H9 (cell line): Measurements from ENCODE around the gene ENHO. TPM values are rescaled to one million over a fixed set of nuclear protein-coding genes. Genes with fewer than 3 reads are reported as not detected.

Experiments
- DNase-seq: peaks from one replicate; pipeline ENCODE4 v3.0.0-alpha.2; 2017
- H2AFZ ChIP-seq: one replicate; pipeline ENCODE4 v1.6.1; 2013; ENCODE audit warnings: mild to moderate bottlenecking, low read length, control low read depth, moderate library complexity
- H2AK5ac ChIP-seq: 2 replicates; pipeline ENCODE4 v1.6.1; 2013; ENCODE audit warnings: low read length, control low read depth, mixed read lengths; ENCODE audit not compliant: insufficient read length
- H2BK120ac ChIP-seq: one replicate; pipeline ENCODE4 v1.6.1; 2013; ENCODE audit warnings: low read depth, mild to moderate bottlenecking, low read length, control low read depth, inconsistent platforms; ENCODE audit not compliant: poor library complexity, severe bottlenecking
- H2BK12ac ChIP-seq: 2 replicates; pipeline ENCODE4 v1.6.1; 2013; ENCODE audit warnings: low read length, control low read depth, mixed read lengths, low read depth; ENCODE audit not compliant: insufficient read length
- H2BK15ac ChIP-seq: 2 replicates; pipeline ENCODE4 v1.6.1; 2013; ENCODE audit warnings: low read depth, low read length, control low read depth
- H2BK20ac ChIP-seq: one replicate; pipeline ENCODE4 v1.6.1; 2013; ENCODE audit warnings: low read depth, mild to moderate bottlenecking, low read length, control low read depth, inconsistent platforms; ENCODE audit not compliant: poor library complexity, severe bottlenecking
- H2BK5ac ChIP-seq: 2 replicates; pipeline ENCODE4 v1.6.1; 2013; ENCODE audit warnings: low read length, control low read depth, mixed read lengths; ENCODE audit not compliant: insufficient read length
- H3K14ac ChIP-seq: 2 replicates; pipeline ENCODE4 v1.6.1; 2013; ENCODE audit warnings: low read length, control low read depth; ENCODE audit not compliant: insufficient read depth
- H3K18ac ChIP-seq: 2 replicates; pipeline ENCODE4 v1.6.1; 2013; ENCODE audit warnings: low read depth, mild to moderate bottlenecking, mixed read lengths, low read length, control low read depth; ENCODE audit not compliant: insufficient read length
- H3K23ac ChIP-seq: 2 replicates; pipeline ENCODE4 v1.6.1; 2013; ENCODE audit warnings: low read length, control low read depth, mixed read lengths, low read depth; ENCODE audit not compliant: insufficient read length
- H3K23me2 ChIP-seq: 2 replicates; pipeline ENCODE4 v1.6.1; 2013; ENCODE audit warnings: low read depth, mild to moderate bottlenecking, mixed read lengths, low read length, control low read depth; ENCODE audit not compliant: insufficient read length, poor library complexity, severe bottlenecking
- H3K27ac ChIP-seq: 2 replicates; pipeline ENCODE4 v1.5.1; 2013; ENCODE audit warnings: low read length, control low read depth, mixed read lengths, low read depth; ENCODE audit not compliant: insufficient read length
- H3K27me3 ChIP-seq: 2 replicates; pipeline ENCODE4 v1.6.1; 2013; ENCODE audit warnings: low read length, control low read depth, inconsistent platforms; ENCODE audit not compliant: insufficient read depth
- H3K4ac ChIP-seq: 2 replicates; pipeline ENCODE4 v1.6.1; 2013; ENCODE audit warnings: low read depth, mild to moderate bottlenecking, control low read depth, inconsistent platforms, low read length, moderate library complexity
- H3K4me1 ChIP-seq: 2 replicates; pipeline ENCODE4 v1.6.1; 2013; ENCODE audit warnings: low read length, control low read depth, inconsistent platforms; ENCODE audit not compliant: insufficient read depth
- H3K4me2 ChIP-seq: 2 replicates; pipeline ENCODE4 v1.6.1; 2013; ENCODE audit warnings: low read length, control low read depth, mixed read lengths; ENCODE audit not compliant: insufficient read length, insufficient read depth
- H3K56ac ChIP-seq: 2 replicates; pipeline ENCODE4 v1.6.1; 2013; ENCODE audit warnings: low read depth, mild to moderate bottlenecking, mixed read lengths, low read length, control low read depth; ENCODE audit not compliant: insufficient read length
- H3K79me1 ChIP-seq: 2 replicates; pipeline ENCODE4 v1.6.1; 2013; ENCODE audit warnings: low read depth, mild to moderate bottlenecking, moderate library complexity, low read length, control low read depth, inconsistent platforms; ENCODE audit not compliant: insufficient read depth, poor library complexity, severe bottlenecking
- H3K79me2 ChIP-seq: 2 replicates; pipeline ENCODE4 v1.6.1; 2013; ENCODE audit warnings: low read length, control low read depth, inconsistent platforms; ENCODE audit not compliant: insufficient read depth
- H3K9ac ChIP-seq: 2 replicates; pipeline ENCODE4 v1.6.1; 2013; ENCODE audit warnings: low read length, control low read depth, mixed read lengths; ENCODE audit not compliant: insufficient read length; ENCODE audit errors: extremely low read depth
- H3K9me3 ChIP-seq: one replicate; pipeline ENCODE4 v1.6.1; 2013; ENCODE audit warnings: low read depth, low read length, inconsistent platforms; ENCODE audit not compliant: control insufficient read depth
- H3T11ph ChIP-seq: one replicate; pipeline ENCODE4 v1.6.1; 2013; ENCODE audit warnings: mild to moderate bottlenecking, low read length, control low read depth, inconsistent platforms
- H4K20me1 ChIP-seq: one replicate; pipeline ENCODE4 v1.6.1; 2013; ENCODE audit not compliant: control insufficient read depth, insufficient read length, insufficient read depth
- H4K5ac ChIP-seq: 2 replicates; pipeline ENCODE4 v1.6.1; 2013; ENCODE audit warnings: low read depth, mild to moderate bottlenecking, mixed read lengths, low read length, control low read depth; ENCODE audit not compliant: insufficient read length
- H4K8ac ChIP-seq: replicated peaks from 2 replicates; pipeline ENCODE4 v1.6.1; 2013; ENCODE audit warnings: low read length, control low read depth, mixed read lengths, low read depth; ENCODE audit not compliant: insufficient read length
- H4K91ac ChIP-seq: 2 replicates; pipeline ENCODE4 v1.6.1; 2013; ENCODE audit warnings: low read depth, mild to moderate bottlenecking, moderate library complexity, mixed read lengths, low read length, control low read depth; ENCODE audit not compliant: insufficient read length
- H3K27ac Mint-ChIP-seq, 3 experiments: 2 replicates in 2 of 3; 3 replicates in 1 of 3; pipeline ENCODE4 v1.8.0; 2020 to 2021; ENCODE audit warnings: mixed read lengths in 3 of 3, mild to moderate bottlenecking in 1 of 3, moderate library complexity in 1 of 3
- H3K27me3 Mint-ChIP-seq: 2 replicates; pipeline ENCODE4 v1.8.0; 2021; ENCODE audit warnings: low read depth, mild to moderate bottlenecking, moderate library complexity, mixed read lengths
- H3K36me3 Mint-ChIP-seq, 3 experiments: 2 replicates in 2 of 3; 3 replicates in 1 of 3; pipeline ENCODE4 v1.8.0; 2020 to 2021; ENCODE audit warnings: low read depth in 3 of 3, mixed read lengths in 3 of 3; ENCODE audit not compliant: insufficient read depth in 1 of 3
- H3K4me1 Mint-ChIP-seq, 2 experiments: 2 replicates each; pipeline ENCODE4 v1.8.0; 2020; ENCODE audit warnings: mixed read lengths in 2 of 2
- H3K4me3 Mint-ChIP-seq, 2 experiments: 2 replicates in 1 of 2; 3 replicates in 1 of 2; pipeline ENCODE4 v1.8.0; 2020 to 2021; ENCODE audit warnings: mild to moderate bottlenecking in 2 of 2, mixed read lengths in 2 of 2, moderate library complexity in 1 of 2
- H3K9me3 Mint-ChIP-seq, 2 experiments: 2 replicates in 1 of 2; 3 replicates in 1 of 2; pipeline ENCODE4 v1.8.0; 2020; ENCODE audit warnings: mild to moderate bottlenecking in 2 of 2, mixed read lengths in 2 of 2, moderate library complexity in 1 of 2
- WGBS: extraction: QIAGEN DNeasy Blood & Tissue Kit; methylation state at CpG from one replicate; pipeline ENCODE4 v1.1.7; 2013; ENCODE audit warnings: missing lambda C conversion rate, low lambda C conversion rate, mixed read lengths; ENCODE audit not compliant: insufficient read length; ENCODE audit errors: extremely low coverage; 5-methylcytosine and 5-hydroxymethylcytosine counted together
- total RNA-seq: library from RNA; stranded (reverse); gene quantifications from 2 replicates; pipeline ENCODE4 v1.2.1, GENCODE V29; 2021
- TF ChIP-seq, protein P1 (sequence below): fragments of 200-600 bp; sonication (generic); conservative IDR thresholded peaks from 3 replicates; pipeline ENCODE4 v1.8.0; 2021; ENCODE audit warnings: antibody characterized with exemption, mild to moderate bottlenecking

ENHO gene
- total RNA-seq, 1 experiment from 2014 or later, result 14.5 TPM

DNA sequence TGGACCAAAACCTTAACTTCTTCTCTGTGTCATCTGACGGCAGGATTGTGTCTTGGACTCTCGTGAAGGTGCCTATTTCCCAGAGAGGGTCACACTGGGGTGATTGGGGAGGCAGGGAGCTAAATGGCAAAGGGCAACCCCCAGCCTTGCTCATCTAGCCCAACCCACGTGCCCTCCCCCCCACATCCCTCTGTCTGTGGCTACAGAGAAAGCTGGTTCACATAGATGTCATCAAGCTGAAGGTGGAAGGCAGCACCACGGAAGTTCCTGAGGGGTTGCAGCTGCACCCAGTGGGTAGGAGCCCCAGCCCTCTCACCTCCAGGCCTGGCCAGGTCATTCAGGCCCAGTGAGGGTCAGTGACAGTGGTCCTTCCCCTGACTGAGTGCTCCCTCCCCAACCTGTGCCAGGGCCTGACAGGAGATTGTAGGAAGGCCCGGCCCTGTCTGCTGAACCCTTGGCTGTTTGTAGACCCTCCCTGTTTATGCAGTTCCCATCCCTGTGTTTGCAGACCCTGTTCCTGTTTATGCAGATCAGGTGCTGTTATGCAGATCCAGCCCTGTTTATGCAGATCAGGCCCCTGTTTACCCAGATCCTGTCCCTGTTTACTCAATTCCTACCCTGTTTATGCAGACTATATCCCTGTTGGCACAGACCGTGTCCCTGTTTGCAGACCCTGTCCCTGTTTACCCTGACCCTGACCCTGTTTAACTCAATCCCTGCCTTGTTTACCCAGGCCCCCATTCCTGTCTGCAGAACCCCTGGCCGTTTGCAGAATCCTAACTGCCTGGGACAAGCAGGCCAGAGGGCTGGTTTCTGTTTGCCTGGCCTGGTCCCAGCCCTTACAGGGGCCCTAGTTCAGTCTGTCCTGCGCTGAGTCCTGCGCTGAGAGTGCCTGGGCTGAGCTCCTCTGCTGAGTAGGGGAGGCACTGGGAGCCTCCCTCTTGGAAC is 10.4 kb downstream of the ENHO start:
- Histone ChIP-seq H3K9me3 (no peaks in the 10 kb centered on the region), H4K5ac (peak overlapping the region; percentile 33), H2BK120ac (no peak overlapping the region), H3K79me1 (no peaks in the 10 kb centered on the region), H3K4me1 (peaks cover 19% of the 10 kb centered on the region; the same call in 1 of the 2 replicates), H3K56ac (no peak overlapping the region), H4K91ac (no peak overlapping the region), H2BK20ac (no peak overlapping the region), H3T11ph (no peak overlapping the region), H3K4ac (no peak overlapping the region), H3K23ac (no peak overlapping the region), H2BK5ac (peak overlapping the region; percentile 8), H3K4me2 (peak overlapping the region; percentile 29), H2BK15ac (no peak overlapping the region), H3K18ac (peak overlapping the region; percentile 43), H3K27ac (peak overlapping the region; percentile 48), H3K79me2 (no peaks in the 10 kb centered on the region), H4K8ac (peak overlapping the region; percentile 27), H4K20me1 (no peaks in the 10 kb centered on the region), H2AK5ac (peak overlapping the region; percentile 33), H2AFZ (no peak overlapping the region), H3K9ac (no peak overlapping the region), H2BK12ac (no peak overlapping the region), H3K23me2 (no peaks in the 10 kb centered on the region), H3K27me3 (no peaks in the 10 kb centered on the region), H3K14ac (peak overlapping the region; percentile 50; the same call in 1 of the 2 replicates)
- H3K4me1 Mint-ChIP-seq, result peaks cover 37 to 46% of the 10 kb centered on the region in 2 experiments
- H3K9me3 Mint-ChIP-seq, result no peaks in the 10 kb centered on the region
- H3K27me3 Mint-ChIP-seq, result peaks cover 9% of the 10 kb centered on the region
- H3K36me3 Mint-ChIP-seq, result no peaks in the 10 kb centered on the region
- TF ChIP-seq, protein P1, sequence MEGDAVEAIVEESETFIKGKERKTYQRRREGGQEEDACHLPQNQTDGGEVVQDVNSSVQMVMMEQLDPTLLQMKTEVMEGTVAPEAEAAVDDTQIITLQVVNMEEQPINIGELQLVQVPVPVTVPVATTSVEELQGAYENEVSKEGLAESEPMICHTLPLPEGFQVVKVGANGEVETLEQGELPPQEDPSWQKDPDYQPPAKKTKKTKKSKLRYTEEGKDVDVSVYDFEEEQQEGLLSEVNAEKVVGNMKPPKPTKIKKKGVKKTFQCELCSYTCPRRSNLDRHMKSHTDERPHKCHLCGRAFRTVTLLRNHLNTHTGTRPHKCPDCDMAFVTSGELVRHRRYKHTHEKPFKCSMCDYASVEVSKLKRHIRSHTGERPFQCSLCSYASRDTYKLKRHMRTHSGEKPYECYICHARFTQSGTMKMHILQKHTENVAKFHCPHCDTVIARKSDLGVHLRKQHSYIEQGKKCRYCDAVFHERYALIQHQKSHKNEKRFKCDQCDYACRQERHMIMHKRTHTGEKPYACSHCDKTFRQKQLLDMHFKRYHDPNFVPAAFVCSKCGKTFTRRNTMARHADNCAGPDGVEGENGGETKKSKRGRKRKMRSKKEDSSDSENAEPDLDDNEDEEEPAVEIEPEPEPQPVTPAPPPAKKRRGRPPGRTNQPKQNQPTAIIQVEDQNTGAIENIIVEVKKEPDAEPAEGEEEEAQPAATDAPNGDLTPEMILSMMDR, result no peak
- H3K27ac Mint-ChIP-seq, result peak overlapping the region; percentile 76 to 95 (median 94)
- peak overlapping the region in 1 of 2 experiments; percentile 50; a peak in 3 of 5 replicates for H3K4me3 Mint-ChIP-seq
- no CpG with 5 or more reads among the region's 9 CpGs for WGBS
- DNase-seq, result peak; percentile 65
